Measurements from ENCODE around the gene CTNND1. TPM values are rescaled to one million over a fixed set of nuclear protein-coding genes. Genes with fewer than 3 reads are reported as not detected.

The CTNND1 gene
- total and polyA plus RNA-seq, 2 of the 8 experiments (the other 6 are each of a cell fraction or from before 2014, with no cell fraction given), result 91.9 to 164 TPM

DNA sequence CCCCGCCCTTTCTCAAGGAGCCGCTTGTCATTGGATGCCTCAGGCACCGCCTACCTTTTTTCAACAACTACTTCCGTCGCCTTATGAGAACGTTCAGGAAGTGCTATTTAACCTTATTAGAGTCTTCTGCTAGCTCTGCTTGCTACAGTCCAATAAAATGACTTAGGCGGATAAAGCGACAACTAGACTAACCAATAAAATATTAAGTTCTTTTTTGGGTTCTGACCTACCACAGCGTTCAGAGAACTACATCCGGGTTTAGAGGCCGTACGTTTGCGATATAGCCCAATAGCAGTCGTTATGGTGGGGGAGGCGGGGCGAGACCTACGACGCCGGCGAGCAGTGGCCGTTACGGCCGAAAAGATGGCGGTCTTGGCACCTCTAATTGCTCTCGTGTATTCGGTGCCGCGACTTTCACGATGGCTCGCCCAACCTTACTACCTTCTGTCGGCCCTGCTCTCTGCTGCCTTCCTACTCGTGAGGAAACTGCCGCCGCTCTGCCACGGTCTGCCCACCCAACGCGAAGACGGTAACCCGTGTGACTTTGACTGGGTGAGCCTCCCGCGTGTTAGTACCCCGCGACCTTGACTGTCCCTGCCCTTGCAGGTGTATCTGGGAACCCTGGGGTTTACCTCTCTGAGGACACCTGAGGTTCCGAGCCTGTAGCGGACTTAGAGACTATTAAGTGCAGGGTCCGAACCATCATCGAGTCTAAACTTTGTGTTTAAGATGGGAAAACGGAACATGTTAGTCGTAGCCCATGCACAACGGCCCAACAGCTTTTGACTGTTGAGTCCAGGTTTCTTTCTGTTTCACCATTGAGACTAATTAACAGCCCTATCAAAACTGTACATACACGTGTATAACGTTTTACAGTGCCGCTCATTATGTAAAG lies 49.1 kb upstream of the CTNND1 start, which contains the start of gene TMX2 (continued):
- TF ChIP-seq, protein P1, sequence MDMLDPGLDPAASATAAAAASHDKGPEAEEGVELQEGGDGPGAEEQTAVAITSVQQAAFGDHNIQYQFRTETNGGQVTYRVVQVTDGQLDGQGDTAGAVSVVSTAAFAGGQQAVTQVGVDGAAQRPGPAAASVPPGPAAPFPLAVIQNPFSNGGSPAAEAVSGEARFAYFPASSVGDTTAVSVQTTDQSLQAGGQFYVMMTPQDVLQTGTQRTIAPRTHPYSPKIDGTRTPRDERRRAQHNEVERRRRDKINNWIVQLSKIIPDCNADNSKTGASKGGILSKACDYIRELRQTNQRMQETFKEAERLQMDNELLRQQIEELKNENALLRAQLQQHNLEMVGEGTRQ (IDR thresholded peaks at IDR 0.05; ENCODE audit: low read length), result no peak
- TF ChIP-seq CREB1 (IDR thresholded peaks at IDR 0.05) (peak; percentile 90), CHD2 (IDR thresholded peaks at IDR 0.05; ENCODE audit: low read length) (peak; percentile 79), HDAC6 (IDR thresholded peaks at IDR 0.05; ENCODE audit: low read depth, low read length) (no peak), RAD21 (IDR thresholded peaks at IDR 0.05 in 1 of 2, conservative IDR thresholded peaks at IDR 0.05 in 1 of 2; ENCODE audit: low read depth in 2 of 2, low read length in 2 of 2) (no peak), NANOG (IDR thresholded peaks at IDR 0.05; ENCODE audit: insufficient read depth, low read depth, low read length, poor library complexity, severe bottlenecking) (no peak), FOSL1 (IDR thresholded peaks at IDR 0.05; ENCODE audit: insufficient read depth, low read depth, low read length) (no peak), TBP (IDR thresholded peaks at IDR 0.05; ENCODE audit: low read depth, low read length) (peak; percentile 69; the same call in 1 of the 2 replicates), KDM5A (IDR thresholded peaks at IDR 0.05; ENCODE audit: low read length) (peak; percentile 93), TCF12 (IDR thresholded peaks at IDR 0.05; ENCODE audit: low read depth, low read length) (no peak), BACH1 (IDR thresholded peaks at IDR 0.05; ENCODE audit: low read length) (no peak), POLR2A (IDR thresholded peaks at IDR 0.05; ENCODE audit: control extremely low read depth in 1 of 2, low read depth in 2 of 2, low read length in 2 of 2) (peak; percentile 80 to 87), HDAC2 (IDR thresholded peaks at IDR 0.05; ENCODE audit: borderline replicate concordance in 1 of 2, low read depth in 2 of 2, low read length in 2 of 2) (no peak; a peak in 1 of 4 replicates), SIRT6 (IDR thresholded peaks at IDR 0.05; ENCODE audit: low read length) (no peak), JUND (IDR thresholded peaks at IDR 0.05; ENCODE audit: low read length) (no peak), KDM4A (IDR thresholded peaks at IDR 0.05; ENCODE audit: low read depth, low read length, severe bottlenecking) (peak; percentile 37), RNF2 (IDR thresholded peaks at IDR 0.05; ENCODE audit: borderline replicate concordance, low read depth, low read length, missing control alignments, poor library complexity, severe bottlenecking) (no peak), EZH2 (IDR thresholded peaks at IDR 0.05; ENCODE audit: low read depth, low read length, severe bottlenecking) (no peak)
- TF ChIP-seq, protein P2, sequence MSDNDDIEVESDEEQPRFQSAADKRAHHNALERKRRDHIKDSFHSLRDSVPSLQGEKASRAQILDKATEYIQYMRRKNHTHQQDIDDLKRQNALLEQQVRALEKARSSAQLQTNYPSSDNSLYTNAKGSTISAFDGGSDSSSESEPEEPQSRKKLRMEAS (IDR thresholded peaks at IDR 0.05), result peak; percentile 67; the same call in 1 of the 2 replicates
- TF ChIP-seq, protein P3, sequence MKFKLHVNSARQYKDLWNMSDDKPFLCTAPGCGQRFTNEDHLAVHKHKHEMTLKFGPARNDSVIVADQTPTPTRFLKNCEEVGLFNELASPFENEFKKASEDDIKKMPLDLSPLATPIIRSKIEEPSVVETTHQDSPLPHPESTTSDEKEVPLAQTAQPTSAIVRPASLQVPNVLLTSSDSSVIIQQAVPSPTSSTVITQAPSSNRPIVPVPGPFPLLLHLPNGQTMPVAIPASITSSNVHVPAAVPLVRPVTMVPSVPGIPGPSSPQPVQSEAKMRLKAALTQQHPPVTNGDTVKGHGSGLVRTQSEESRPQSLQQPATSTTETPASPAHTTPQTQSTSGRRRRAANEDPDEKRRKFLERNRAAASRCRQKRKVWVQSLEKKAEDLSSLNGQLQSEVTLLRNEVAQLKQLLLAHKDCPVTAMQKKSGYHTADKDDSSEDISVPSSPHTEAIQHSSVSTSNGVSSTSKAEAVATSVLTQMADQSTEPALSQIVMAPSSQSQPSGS (IDR thresholded peaks at IDR 0.05; ENCODE audit: low read length), result no peak
